HG02623 (cell line): ENCODE data around the gene TOPAZ1.

Experiments
- ATAC-seq: cut with Tn5 transposase; IDR thresholded peaks from one replicate; pipeline ENCODE4 v1.9.1; 2021; ENCODE audit warnings: moderate library complexity; ENCODE audit not compliant: unreplicated experiment

Gene TOPAZ1

GRCh38 chr3:44242721-44243120 is 1.0 kb downstream of the TOPAZ1 start:
- no peak for ATAC-seq

- ATAC-seq: no peak
Observed at GRCh38 chr3:44248152-44248551, 6.5 kb downstream of the TOPAZ1 start.

GRCh38 chr3:44252332-44252959 is 10.8 kb downstream of the TOPAZ1 start:
- ATAC-seq: no peak

GRCh38 chr3:44259404-44259803 is 17.7 kb downstream of the TOPAZ1 start:
- no peak for ATAC-seq

GRCh38 chr3:44264146-44264545 is 22.5 kb downstream of the TOPAZ1 start:
- no peak for ATAC-seq

- no peak for ATAC-seq
Observed at GRCh38 chr3:44265815-44266214, 24.1 kb downstream of the TOPAZ1 start.

- no peak for ATAC-seq
Observed at GRCh38 chr3:44272191-44272590, 30.5 kb downstream of the TOPAZ1 start.

GRCh38 chr3:44277925-44278324 is 36.2 kb downstream of the TOPAZ1 start:
- ATAC-seq: no peak

- ATAC-seq: no peak
Observed at GRCh38 chr3:44280077-44280476, 38.4 kb downstream of the TOPAZ1 start.

GRCh38 chr3:44280631-44281030 is 38.9 kb downstream of the TOPAZ1 start:
- no peak for ATAC-seq

- no peak for ATAC-seq
Observed at GRCh38 chr3:44284949-44285348, 43.3 kb downstream of the TOPAZ1 start.

- no peak for ATAC-seq
Observed at GRCh38 chr3:44289882-44290462, 48.3 kb downstream of the TOPAZ1 start.

GRCh38 chr3:44292276-44292675 is 50.6 kb downstream of the TOPAZ1 start:
- ATAC-seq: no peak

- ATAC-seq: no peak
Observed at GRCh38 chr3:44292947-44293346, 51.3 kb downstream of the TOPAZ1 start.

GRCh38 chr3:44297255-44297654 is 55.6 kb downstream of the TOPAZ1 start:
- no peak for ATAC-seq

- ATAC-seq: no peak
Observed at GRCh38 chr3:44301746-44302145, 60.1 kb downstream of the TOPAZ1 start.

GRCh38 chr3:44309500-44309899 is 67.8 kb downstream of the TOPAZ1 start:
- no peak for ATAC-seq

- ATAC-seq: no peak
Observed at GRCh38 chr3:44318891-44319311, 77.2 kb downstream of the TOPAZ1 start.

- ATAC-seq: no peak
Observed at GRCh38 chr3:44321335-44321734, 79.6 kb downstream of the TOPAZ1 start.

- ATAC-seq: no peak
Observed at GRCh38 chr3:44323341-44323955, 81.8 kb downstream of the TOPAZ1 start.

- no peak for ATAC-seq
Observed at GRCh38 chr3:44324584-44324983, 82.9 kb downstream of the TOPAZ1 start.

GRCh38 chr3:44326019-44326418 is 84.3 kb downstream of the TOPAZ1 start:
- ATAC-seq: no peak

GRCh38 chr3:44326515-44326914 is 84.8 kb downstream of the TOPAZ1 start:
- ATAC-seq: no peak
